H9 (cell line): Measurements from ENCODE around the gene LONRF3. TPM values are rescaled to one million over a fixed set of nuclear protein-coding genes. Genes with fewer than 3 reads are reported as not detected.
A peak's percentile ranks its signal among the peaks of the same experiment; 100 is the strongest.

Source experiments
- DNase-seq: peaks from one replicate; pipeline ENCODE4 v3.0.0-alpha.2; 2017
- H2AFZ ChIP-seq: one replicate; pipeline ENCODE4 v1.6.1; 2013; ENCODE audit warnings: mild to moderate bottlenecking, low read length, control low read depth, moderate library complexity
- H2AK5ac ChIP-seq: 2 replicates; pipeline ENCODE4 v1.6.1; 2013; ENCODE audit warnings: low read length, control low read depth, mixed read lengths; ENCODE audit not compliant: insufficient read length
- H2BK120ac ChIP-seq: one replicate; pipeline ENCODE4 v1.6.1; 2013; ENCODE audit warnings: low read depth, mild to moderate bottlenecking, low read length, control low read depth, inconsistent platforms; ENCODE audit not compliant: poor library complexity, severe bottlenecking
- H2BK12ac ChIP-seq: 2 replicates; pipeline ENCODE4 v1.6.1; 2013; ENCODE audit warnings: low read length, control low read depth, mixed read lengths, low read depth; ENCODE audit not compliant: insufficient read length
- H2BK15ac ChIP-seq: 2 replicates; pipeline ENCODE4 v1.6.1; 2013; ENCODE audit warnings: low read depth, low read length, control low read depth
- H2BK20ac ChIP-seq: one replicate; pipeline ENCODE4 v1.6.1; 2013; ENCODE audit warnings: low read depth, mild to moderate bottlenecking, low read length, control low read depth, inconsistent platforms; ENCODE audit not compliant: poor library complexity, severe bottlenecking
- H2BK5ac ChIP-seq: 2 replicates; pipeline ENCODE4 v1.6.1; 2013; ENCODE audit warnings: low read length, control low read depth, mixed read lengths; ENCODE audit not compliant: insufficient read length
- H3K14ac ChIP-seq: 2 replicates; pipeline ENCODE4 v1.6.1; 2013; ENCODE audit warnings: low read length, control low read depth; ENCODE audit not compliant: insufficient read depth
- H3K18ac ChIP-seq: 2 replicates; pipeline ENCODE4 v1.6.1; 2013; ENCODE audit warnings: low read depth, mild to moderate bottlenecking, mixed read lengths, low read length, control low read depth; ENCODE audit not compliant: insufficient read length
- H3K23ac ChIP-seq: 2 replicates; pipeline ENCODE4 v1.6.1; 2013; ENCODE audit warnings: low read length, control low read depth, mixed read lengths, low read depth; ENCODE audit not compliant: insufficient read length
- H3K23me2 ChIP-seq: 2 replicates; pipeline ENCODE4 v1.6.1; 2013; ENCODE audit warnings: low read depth, mild to moderate bottlenecking, mixed read lengths, low read length, control low read depth; ENCODE audit not compliant: insufficient read length, poor library complexity, severe bottlenecking
- H3K27ac ChIP-seq: 2 replicates; pipeline ENCODE4 v1.5.1; 2013; ENCODE audit warnings: low read length, control low read depth, mixed read lengths, low read depth; ENCODE audit not compliant: insufficient read length
- H3K27me3 ChIP-seq: 2 replicates; pipeline ENCODE4 v1.6.1; 2013; ENCODE audit warnings: low read length, control low read depth, inconsistent platforms; ENCODE audit not compliant: insufficient read depth
- H3K4ac ChIP-seq: 2 replicates; pipeline ENCODE4 v1.6.1; 2013; ENCODE audit warnings: low read depth, mild to moderate bottlenecking, control low read depth, inconsistent platforms, low read length, moderate library complexity
- H3K4me1 ChIP-seq: 2 replicates; pipeline ENCODE4 v1.6.1; 2013; ENCODE audit warnings: low read length, control low read depth, inconsistent platforms; ENCODE audit not compliant: insufficient read depth
- H3K4me2 ChIP-seq: 2 replicates; pipeline ENCODE4 v1.6.1; 2013; ENCODE audit warnings: low read length, control low read depth, mixed read lengths; ENCODE audit not compliant: insufficient read length, insufficient read depth
- H3K56ac ChIP-seq: 2 replicates; pipeline ENCODE4 v1.6.1; 2013; ENCODE audit warnings: low read depth, mild to moderate bottlenecking, mixed read lengths, low read length, control low read depth; ENCODE audit not compliant: insufficient read length
- H3K79me1 ChIP-seq: 2 replicates; pipeline ENCODE4 v1.6.1; 2013; ENCODE audit warnings: low read depth, mild to moderate bottlenecking, moderate library complexity, low read length, control low read depth, inconsistent platforms; ENCODE audit not compliant: insufficient read depth, poor library complexity, severe bottlenecking
- H3K79me2 ChIP-seq: 2 replicates; pipeline ENCODE4 v1.6.1; 2013; ENCODE audit warnings: low read length, control low read depth, inconsistent platforms; ENCODE audit not compliant: insufficient read depth
- H3K9ac ChIP-seq: 2 replicates; pipeline ENCODE4 v1.6.1; 2013; ENCODE audit warnings: low read length, control low read depth, mixed read lengths; ENCODE audit not compliant: insufficient read length; ENCODE audit errors: extremely low read depth
- H3K9me3 ChIP-seq: one replicate; pipeline ENCODE4 v1.6.1; 2013; ENCODE audit warnings: low read depth, low read length, inconsistent platforms; ENCODE audit not compliant: control insufficient read depth
- H3T11ph ChIP-seq: one replicate; pipeline ENCODE4 v1.6.1; 2013; ENCODE audit warnings: mild to moderate bottlenecking, low read length, control low read depth, inconsistent platforms
- H4K20me1 ChIP-seq: one replicate; pipeline ENCODE4 v1.6.1; 2013; ENCODE audit not compliant: control insufficient read depth, insufficient read length, insufficient read depth
- H4K5ac ChIP-seq: 2 replicates; pipeline ENCODE4 v1.6.1; 2013; ENCODE audit warnings: low read depth, mild to moderate bottlenecking, mixed read lengths, low read length, control low read depth; ENCODE audit not compliant: insufficient read length
- H4K8ac ChIP-seq: replicated peaks from 2 replicates; pipeline ENCODE4 v1.6.1; 2013; ENCODE audit warnings: low read length, control low read depth, mixed read lengths, low read depth; ENCODE audit not compliant: insufficient read length
- H4K91ac ChIP-seq: 2 replicates; pipeline ENCODE4 v1.6.1; 2013; ENCODE audit warnings: low read depth, mild to moderate bottlenecking, moderate library complexity, mixed read lengths, low read length, control low read depth; ENCODE audit not compliant: insufficient read length
- H3K27ac Mint-ChIP-seq, 3 experiments: 2 replicates in 2 of 3; 3 replicates in 1 of 3; pipeline ENCODE4 v1.8.0; 2020 to 2021; ENCODE audit warnings: mixed read lengths in 3 of 3, mild to moderate bottlenecking in 1 of 3, moderate library complexity in 1 of 3
- H3K27me3 Mint-ChIP-seq: 2 replicates; pipeline ENCODE4 v1.8.0; 2021; ENCODE audit warnings: low read depth, mild to moderate bottlenecking, moderate library complexity, mixed read lengths
- H3K36me3 Mint-ChIP-seq, 3 experiments: 2 replicates in 2 of 3; 3 replicates in 1 of 3; pipeline ENCODE4 v1.8.0; 2020 to 2021; ENCODE audit warnings: low read depth in 3 of 3, mixed read lengths in 3 of 3; ENCODE audit not compliant: insufficient read depth in 1 of 3
- H3K4me1 Mint-ChIP-seq, 2 experiments: 2 replicates each; pipeline ENCODE4 v1.8.0; 2020; ENCODE audit warnings: mixed read lengths in 2 of 2
- H3K4me3 Mint-ChIP-seq, 2 experiments: 2 replicates in 1 of 2; 3 replicates in 1 of 2; pipeline ENCODE4 v1.8.0; 2020 to 2021; ENCODE audit warnings: mild to moderate bottlenecking in 2 of 2, mixed read lengths in 2 of 2, moderate library complexity in 1 of 2
- H3K9me3 Mint-ChIP-seq, 2 experiments: 2 replicates in 1 of 2; 3 replicates in 1 of 2; pipeline ENCODE4 v1.8.0; 2020; ENCODE audit warnings: mild to moderate bottlenecking in 2 of 2, mixed read lengths in 2 of 2, moderate library complexity in 1 of 2
- WGBS: extraction: QIAGEN DNeasy Blood & Tissue Kit; methylation state at CpG from one replicate; pipeline ENCODE4 v1.1.7; 2013; ENCODE audit warnings: missing lambda C conversion rate, low lambda C conversion rate, mixed read lengths; ENCODE audit not compliant: insufficient read length; ENCODE audit errors: extremely low coverage; 5-methylcytosine and 5-hydroxymethylcytosine counted together
- total RNA-seq: library from RNA; stranded (reverse); gene quantifications from 2 replicates; pipeline ENCODE4 v1.2.1, GENCODE V29; 2021
- TF ChIP-seq, protein P1 (sequence below): fragments of 200-600 bp; sonication (generic); conservative IDR thresholded peaks from 3 replicates; pipeline ENCODE4 v1.8.0; 2021; ENCODE audit warnings: antibody characterized with exemption, mild to moderate bottlenecking

LONRF3 gene
- total RNA-seq, 1 experiment from 2014 or later, result 0.33 TPM

DNA sequence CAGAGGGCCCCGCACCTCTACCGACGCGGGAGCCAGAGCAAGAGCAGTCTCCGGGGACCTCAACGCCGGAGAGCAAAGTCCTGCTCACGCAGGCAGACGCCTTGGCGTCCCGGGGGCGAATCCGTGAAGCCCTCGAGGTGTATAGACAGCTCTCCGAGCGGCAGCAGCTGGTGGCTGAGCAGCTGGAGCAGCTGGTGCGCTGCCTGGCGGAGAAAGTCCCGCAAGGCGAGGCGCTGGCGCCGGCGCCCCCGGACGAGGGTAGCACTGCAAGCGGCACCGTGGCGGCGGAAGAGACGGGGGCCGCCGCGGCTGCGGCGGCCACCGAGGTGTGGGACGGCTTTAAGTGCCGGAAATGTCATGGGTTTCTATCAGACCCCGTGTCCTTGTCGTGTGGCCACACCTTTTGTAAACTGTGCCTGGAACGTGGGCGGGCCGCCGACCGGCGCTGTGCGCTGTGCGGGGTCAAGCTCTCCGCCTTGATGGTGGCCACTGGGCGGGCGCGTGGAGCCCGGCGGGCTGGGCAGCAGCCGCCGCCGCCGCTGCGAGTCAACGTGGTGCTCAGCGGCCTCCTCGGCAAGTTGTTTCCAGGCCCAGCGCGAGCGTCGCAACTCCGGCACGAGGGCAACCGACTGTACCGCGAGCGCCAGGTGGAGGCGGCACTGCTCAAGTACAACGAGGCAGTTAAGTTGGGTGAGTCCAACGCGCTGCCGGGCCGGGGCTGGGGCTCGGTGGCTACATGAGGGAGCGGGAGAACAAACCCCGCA is 672 bp downstream of the LONRF3 start:
- no peak overlapping the region for H3K27ac ChIP-seq
- no peak overlapping the region for H3K56ac ChIP-seq
- H3K27me3 ChIP-seq, result peaks cover 69% of the 10 kb centered on the region
- no peak overlapping the region for H2BK12ac ChIP-seq
- H3K4me3 Mint-ChIP-seq, result peak overlapping the region; percentile 45 to 74
- no peaks in the 10 kb centered on the region for H3K4me1 ChIP-seq
- TF ChIP-seq, protein P1, sequence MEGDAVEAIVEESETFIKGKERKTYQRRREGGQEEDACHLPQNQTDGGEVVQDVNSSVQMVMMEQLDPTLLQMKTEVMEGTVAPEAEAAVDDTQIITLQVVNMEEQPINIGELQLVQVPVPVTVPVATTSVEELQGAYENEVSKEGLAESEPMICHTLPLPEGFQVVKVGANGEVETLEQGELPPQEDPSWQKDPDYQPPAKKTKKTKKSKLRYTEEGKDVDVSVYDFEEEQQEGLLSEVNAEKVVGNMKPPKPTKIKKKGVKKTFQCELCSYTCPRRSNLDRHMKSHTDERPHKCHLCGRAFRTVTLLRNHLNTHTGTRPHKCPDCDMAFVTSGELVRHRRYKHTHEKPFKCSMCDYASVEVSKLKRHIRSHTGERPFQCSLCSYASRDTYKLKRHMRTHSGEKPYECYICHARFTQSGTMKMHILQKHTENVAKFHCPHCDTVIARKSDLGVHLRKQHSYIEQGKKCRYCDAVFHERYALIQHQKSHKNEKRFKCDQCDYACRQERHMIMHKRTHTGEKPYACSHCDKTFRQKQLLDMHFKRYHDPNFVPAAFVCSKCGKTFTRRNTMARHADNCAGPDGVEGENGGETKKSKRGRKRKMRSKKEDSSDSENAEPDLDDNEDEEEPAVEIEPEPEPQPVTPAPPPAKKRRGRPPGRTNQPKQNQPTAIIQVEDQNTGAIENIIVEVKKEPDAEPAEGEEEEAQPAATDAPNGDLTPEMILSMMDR, result no peak
- H3K14ac ChIP-seq, result no peak overlapping the region; the same call in 1 of the 2 replicates
- H3K27ac Mint-ChIP-seq, result no peak overlapping the region
- H4K20me1 ChIP-seq, result no peaks in the 10 kb centered on the region
- H2BK15ac ChIP-seq, result no peak overlapping the region
- H4K91ac ChIP-seq, result no peak overlapping the region
- H3K4me1 Mint-ChIP-seq, result peaks cover 11 to 23% of the 10 kb centered on the region in 2 experiments
- H2AFZ ChIP-seq, result no peak overlapping the region
- no peak overlapping the region for H2BK120ac ChIP-seq
- no peak overlapping the region for H2BK5ac ChIP-seq
- no peak overlapping the region for H3K23ac ChIP-seq
- peaks cover 2 to 4% (median 3%) of the 10 kb centered on the region in 3 experiments; a peak in 6 of 7 replicates for H3K36me3 Mint-ChIP-seq
- H3K79me1 ChIP-seq, result no peaks in the 10 kb centered on the region
- peak overlapping the region; percentile 43 for H3K4me2 ChIP-seq
- DNase-seq, result peak; percentile 41
- H3K9ac ChIP-seq, result no peak overlapping the region
- peaks cover 100% of the 10 kb centered on the region for H3K27me3 Mint-ChIP-seq
- no peaks in the 10 kb centered on the region for H3K79me2 ChIP-seq
- no peak overlapping the region for H2BK20ac ChIP-seq
- H3K23me2 ChIP-seq, result no peaks in the 10 kb centered on the region
- no peak overlapping the region for H4K8ac ChIP-seq
- H4K5ac ChIP-seq, result no peak overlapping the region
- no CpG with 5 or more reads among the region's 82 CpGs for WGBS
- no peak overlapping the region for H3K4ac ChIP-seq
- peaks cover 59 to 69% of the 10 kb centered on the region in 2 experiments for H3K9me3 Mint-ChIP-seq
- no peak overlapping the region for H2AK5ac ChIP-seq
- no peak overlapping the region for H3K18ac ChIP-seq
- no peak overlapping the region for H3T11ph ChIP-seq
- H3K9me3 ChIP-seq, result peaks cover 35% of the 10 kb centered on the region
